Caco-2 (cell line): ENCODE data around the gene TUSC7. TPM values are rescaled to one million over a fixed set of nuclear protein-coding genes. Genes with fewer than 3 reads are reported as not detected.

Experiments used
- BruUV-seq: library from RNA; stranded (reverse); fragments of 400-500 nt; replicated peaks from 2 replicates; lab custom pipeline; 2021; lab: Mats Ljungman, UMichigan
- CTCF ChIA-PET: fragments of 300-600 bp; sonication (Branson Sonifier 250); formaldehyde crosslinking; loops from one replicate; lab custom pipeline; 2022; ENCODE audit warnings: antibody characterized with exemption; lab: Charles Lee
- POLR2A ChIA-PET: fragments of 300-600 bp; sonication (Branson Sonifier 250); formaldehyde crosslinking; loops from one replicate; lab custom pipeline; 2022; ENCODE audit warnings: antibody characterized with exemption; lab: Charles Lee
- DNase-seq, 2 experiments: peaks; one replicate each; pipeline versions ENCODE4 v3.0.0 to v3.0.0-alpha.2; 2020 to 2022
- H3K27me3 ChIP-seq: replicated peaks from 2 replicates; pipeline ENCODE4 v1.6.0; 2011; ENCODE audit warnings: low read length; ENCODE audit not compliant: control insufficient read depth, insufficient read depth
- H3K36me3 ChIP-seq: 2 replicates; pipeline ENCODE4 v1.5.1; 2011; ENCODE audit warnings: low read length; ENCODE audit not compliant: control insufficient read depth, insufficient read depth
- H3K4me1 ChIP-seq: fragments of 250-450 bp; sonication (Bioruptor Pico); 2 replicates; pipeline ENCODE4 v1.5.1; 2020; ENCODE audit warnings: mild to moderate bottlenecking
- H3K4me3 ChIP-seq: 2 replicates; pipeline ENCODE4 v1.5.1; 2011; ENCODE audit warnings: low read depth, mild to moderate bottlenecking, control low read depth, low read length
- H3K9me3 ChIP-seq: fragments of 250-450 bp; sonication (Bioruptor Pico); 2 replicates; pipeline ENCODE4 v1.5.1; 2020; ENCODE audit warnings: mild to moderate bottlenecking, moderate library complexity
- H3K27ac Mint-ChIP-seq: one replicate; pipeline ENCODE4 v1.8.0; 2022; ENCODE audit warnings: mixed read lengths; ENCODE audit not compliant: unreplicated experiment
- H3K27me3 Mint-ChIP-seq: one replicate; pipeline ENCODE4 v1.8.0; 2022; ENCODE audit warnings: mixed read lengths; ENCODE audit not compliant: insufficient read depth, unreplicated experiment
- H3K36me3 Mint-ChIP-seq: one replicate; pipeline ENCODE4 v1.8.0; 2022; ENCODE audit warnings: mild to moderate bottlenecking, mixed read lengths; ENCODE audit not compliant: insufficient read depth, unreplicated experiment
- H3K4me1 Mint-ChIP-seq: one replicate; pipeline ENCODE4 v1.8.0; 2022; ENCODE audit warnings: low read depth, mixed read lengths; ENCODE audit not compliant: unreplicated experiment
- H3K4me3 Mint-ChIP-seq: one replicate; pipeline ENCODE4 v1.8.0; 2022; ENCODE audit warnings: mild to moderate bottlenecking, moderate library complexity, mixed read lengths; ENCODE audit not compliant: unreplicated experiment
- H3K9me3 Mint-ChIP-seq: one replicate; pipeline ENCODE4 v1.8.0; 2022; ENCODE audit warnings: mixed read lengths; ENCODE audit not compliant: unreplicated experiment
- CTCF ChIP-seq, 2 experiments: fragments of 200-600 bp in 1 of 2; IDR thresholded peaks; 1 replicate in 1 of 2; 2 replicates in 1 of 2; pipeline versions ENCODE4 v1.5.1 to v1.8.0; 2011 to 2022; ENCODE audit warnings: antibody characterized with exemption in 1 of 2, control low read depth in 1 of 2, inconsistent platforms in 1 of 2, low read depth in 1 of 2, low read length in 1 of 2, mild to moderate bottlenecking in 1 of 2, moderate library complexity in 1 of 2; ENCODE audit not compliant: insufficient read depth in 1 of 2, severe bottlenecking in 1 of 2, unreplicated experiment in 1 of 2
- intact Hi-C: fragments of 100-400 bp; cut with micrococcal nuclease; formaldehyde crosslinking; loops from one replicate; pipeline ENCODE4 v1.10.0; 2022; ENCODE audit not compliant: unreplicated experiment
- total RNA-seq: library from RNA; stranded (reverse); gene quantifications from 2 replicates; pipeline ENCODE4 v1.2.3, GENCODE V29; 2022

The TUSC7 gene
- total RNA-seq, 1 experiment from 2014 or later: not detected

GRCh38 chr3:116701070-116701469, 8.5 kb upstream of the TUSC7 start:
- H3K27me3 Mint-ChIP-seq: peaks cover 5% of the 10 kb centered on the region
- no peaks in the 10 kb centered on the region for H3K4me1 ChIP-seq
- no peaks in the 10 kb centered on the region for H3K9me3 Mint-ChIP-seq
- ChIA-PET CTCF (no interaction called here), POLR2A (no interaction called here)
- H3K36me3 ChIP-seq: no peaks in the 10 kb centered on the region
- BruUV-seq: no TSS peak
- no peaks in the 10 kb centered on the region for H3K36me3 Mint-ChIP-seq
- H3K27ac Mint-ChIP-seq: no peak overlapping the region
- no peaks in the 10 kb centered on the region for H3K4me1 Mint-ChIP-seq
- DNase-seq: no peak
- H3K9me3 ChIP-seq: no peaks in the 10 kb centered on the region
- intact Hi-C loops: no loop called here
- H3K27me3 ChIP-seq: no peaks in the 10 kb centered on the region
- TF ChIP-seq CTCF (IDR thresholded peaks at IDR 0.05; ENCODE audit: insufficient read depth in 1 of 2, low read depth in 1 of 2, low read length in 1 of 2, severe bottlenecking in 1 of 2, unreplicated experiment in 1 of 2): no peak
- no peak overlapping the region for H3K4me3 ChIP-seq
- no peak overlapping the region for H3K4me3 Mint-ChIP-seq

GRCh38 chr3:116702334-116702733, 7.2 kb upstream of the TUSC7 start:
- CTCF ChIA-PET: no interaction called here
- Mint-ChIP-seq H3K27me3 (peaks cover 5% of the 10 kb centered on the region), H3K27ac (no peak overlapping the region)

GRCh38 chr3:116707531-116707930, 2.0 kb upstream of the TUSC7 start:
- CTCF ChIA-PET: no interaction called here
- intact Hi-C loops: no loop called here
- TF ChIP-seq CTCF (IDR thresholded peaks at IDR 0.05; ENCODE audit: insufficient read depth in 1 of 2, low read depth in 1 of 2, low read length in 1 of 2, severe bottlenecking in 1 of 2, unreplicated experiment in 1 of 2): no peak
- H3K4me1 Mint-ChIP-seq: peaks cover 5% of the 10 kb centered on the region
- DNase-seq: no peak
- H3K4me3 ChIP-seq: no peak overlapping the region
- no peaks in the 10 kb centered on the region for H3K36me3 Mint-ChIP-seq
- POLR2A ChIA-PET: no interaction called here
- peaks cover 9% of the 10 kb centered on the region for H3K9me3 Mint-ChIP-seq
- no peaks in the 10 kb centered on the region for H3K36me3 ChIP-seq
- BruUV-seq: no TSS peak
- H3K27ac Mint-ChIP-seq: no peak overlapping the region
- peaks cover 6% of the 10 kb centered on the region; the same call in 1 of the 2 replicates for H3K4me1 ChIP-seq
- H3K4me3 Mint-ChIP-seq: no peak overlapping the region
- no peaks in the 10 kb centered on the region for H3K9me3 ChIP-seq
- peaks cover 5% of the 10 kb centered on the region for H3K27me3 Mint-ChIP-seq
- no peaks in the 10 kb centered on the region for H3K27me3 ChIP-seq

More at GRCh38 chr3:116702334-116702733, 7.2 kb upstream of the TUSC7 start:
- no TSS peak for BruUV-seq
- Histone ChIP-seq H3K27me3 (no peaks in the 10 kb centered on the region), H3K9me3 (no peaks in the 10 kb centered on the region), H3K4me1 (no peaks in the 10 kb centered on the region), H3K4me3 (no peak overlapping the region), H3K36me3 (no peaks in the 10 kb centered on the region)
- Mint-ChIP-seq H3K36me3 (no peaks in the 10 kb centered on the region), H3K4me1 (no peaks in the 10 kb centered on the region), H3K9me3 (no peaks in the 10 kb centered on the region), H3K4me3 (no peak overlapping the region)
- POLR2A ChIA-PET: no interaction called here
- intact Hi-C loops: no loop called here
- DNase-seq: no peak
- TF ChIP-seq CTCF (IDR thresholded peaks at IDR 0.05; ENCODE audit: insufficient read depth in 1 of 2, low read depth in 1 of 2, low read length in 1 of 2, severe bottlenecking in 1 of 2, unreplicated experiment in 1 of 2): no peak
